Stimulated activated CD4-positive, alpha-beta T cell treated with anti-CD3 and anti-CD28 coated beads, Interleukin-4, amount 100 ng/mL, for 1 hour (primary cell): Measurements from ENCODE around the gene C11orf68.
"Not testable (repeated sequence)": the region's sequence is repeated elsewhere in the genome, so short reads cannot be mapped to it uniquely, and the experiment has no call there.

ENCODE experiments used
- DNase-seq: peaks from one replicate; pipeline ENCODE4 v3.0.0-alpha.2; 2020

Gene C11orf68

GRCh38 chr11:65918211-65919140 is at the start of gene C11orf68:
Gene C11orf68 (minus strand): TSS chr11:65919062. CDS start chr11:65919031, 31 bp downstream.
- no peak for DNase-seq

- no peak for DNase-seq
Observed at GRCh38 chr11:65967329-65967934, 48.6 kb upstream of the C11orf68 start.

- DNase-seq, result no peak
Observed at GRCh38 chr11:65965986-65966762, 47.3 kb upstream of the C11orf68 start.

- DNase-seq, result no peak
Observed at GRCh38 chr11:65964906-65965305, 46.0 kb upstream of the C11orf68 start.

GRCh38 chr11:65962141-65962564 is 43.3 kb upstream of the C11orf68 start:
- no peak for DNase-seq

- peak; percentile 95 for DNase-seq
Observed at GRCh38 chr11:65961267-65962140, 42.6 kb upstream of the C11orf68 start, which contains the start of gene SART1. Gene SART1 (plus strand): TSS chr11:65961734. CDS start chr11:65961781, 47 bp downstream.

- DNase-seq, result no peak
Observed at GRCh38 chr11:65960824-65961266, 42.0 kb upstream of the C11orf68 start.

GRCh38 chr11:65958774-65959420 is 40.0 kb upstream of the C11orf68 start:
- no peak for DNase-seq

- DNase-seq, result no peak
Observed at GRCh38 chr11:65958291-65958690, 39.4 kb upstream of the C11orf68 start.

- DNase-seq, result no peak
Observed at GRCh38 chr11:65954771-65955170, 35.9 kb upstream of the C11orf68 start.

- no peak for DNase-seq
Observed at GRCh38 chr11:65953471-65953870, 34.6 kb upstream of the C11orf68 start.

GRCh38 chr11:65952052-65952521 is 33.2 kb upstream of the C11orf68 start:
- no peak for DNase-seq

- DNase-seq, result not testable (repeated sequence)
Observed at GRCh38 chr11:65951641-65952040, 32.8 kb upstream of the C11orf68 start.

GRCh38 chr11:65950711-65951110 is 31.8 kb upstream of the C11orf68 start:
- DNase-seq, result not testable (repeated sequence)

GRCh38 chr11:65947603-65948125 is 28.8 kb upstream of the C11orf68 start:
- no peak for DNase-seq

- no peak for DNase-seq
Observed at GRCh38 chr11:65947133-65947532, 28.3 kb upstream of the C11orf68 start.

GRCh38 chr11:65946655-65947054 is 27.8 kb upstream of the C11orf68 start:
- no peak for DNase-seq

- DNase-seq, result no peak
Observed at GRCh38 chr11:65945941-65946558, 27.2 kb upstream of the C11orf68 start.

GRCh38 chr11:65945430-65945911 is 26.6 kb upstream of the C11orf68 start, which contains the start of gene TSGA10IP:
Gene TSGA10IP (plus strand): TSS chr11:65945480. CDS start chr11:65945676, 196 bp downstream.
- DNase-seq, result no peak

GRCh38 chr11:65944767-65945166 is 25.9 kb upstream of the C11orf68 start:
- no peak for DNase-seq
